H9 (cell line): Measurements from ENCODE around the gene CNDP1. TPM values are rescaled to one million over a fixed set of nuclear protein-coding genes. Genes with fewer than 3 reads are reported as not detected.

ENCODE experiments used
- DNase-seq: peaks from one replicate; pipeline ENCODE4 v3.0.0-alpha.2; 2017
- H2AFZ ChIP-seq: one replicate; pipeline ENCODE4 v1.6.1; 2013; ENCODE audit warnings: mild to moderate bottlenecking, low read length, control low read depth, moderate library complexity
- H2AK5ac ChIP-seq: 2 replicates; pipeline ENCODE4 v1.6.1; 2013; ENCODE audit warnings: low read length, control low read depth, mixed read lengths; ENCODE audit not compliant: insufficient read length
- H2BK120ac ChIP-seq: one replicate; pipeline ENCODE4 v1.6.1; 2013; ENCODE audit warnings: low read depth, mild to moderate bottlenecking, low read length, control low read depth, inconsistent platforms; ENCODE audit not compliant: poor library complexity, severe bottlenecking
- H2BK12ac ChIP-seq: 2 replicates; pipeline ENCODE4 v1.6.1; 2013; ENCODE audit warnings: low read length, control low read depth, mixed read lengths, low read depth; ENCODE audit not compliant: insufficient read length
- H2BK15ac ChIP-seq: 2 replicates; pipeline ENCODE4 v1.6.1; 2013; ENCODE audit warnings: low read depth, low read length, control low read depth
- H2BK20ac ChIP-seq: one replicate; pipeline ENCODE4 v1.6.1; 2013; ENCODE audit warnings: low read depth, mild to moderate bottlenecking, low read length, control low read depth, inconsistent platforms; ENCODE audit not compliant: poor library complexity, severe bottlenecking
- H2BK5ac ChIP-seq: 2 replicates; pipeline ENCODE4 v1.6.1; 2013; ENCODE audit warnings: low read length, control low read depth, mixed read lengths; ENCODE audit not compliant: insufficient read length
- H3K14ac ChIP-seq: 2 replicates; pipeline ENCODE4 v1.6.1; 2013; ENCODE audit warnings: low read length, control low read depth; ENCODE audit not compliant: insufficient read depth
- H3K18ac ChIP-seq: 2 replicates; pipeline ENCODE4 v1.6.1; 2013; ENCODE audit warnings: low read depth, mild to moderate bottlenecking, mixed read lengths, low read length, control low read depth; ENCODE audit not compliant: insufficient read length
- H3K23ac ChIP-seq: 2 replicates; pipeline ENCODE4 v1.6.1; 2013; ENCODE audit warnings: low read length, control low read depth, mixed read lengths, low read depth; ENCODE audit not compliant: insufficient read length
- H3K23me2 ChIP-seq: 2 replicates; pipeline ENCODE4 v1.6.1; 2013; ENCODE audit warnings: low read depth, mild to moderate bottlenecking, mixed read lengths, low read length, control low read depth; ENCODE audit not compliant: insufficient read length, poor library complexity, severe bottlenecking
- H3K27ac ChIP-seq: 2 replicates; pipeline ENCODE4 v1.5.1; 2013; ENCODE audit warnings: low read length, control low read depth, mixed read lengths, low read depth; ENCODE audit not compliant: insufficient read length
- H3K27me3 ChIP-seq: 2 replicates; pipeline ENCODE4 v1.6.1; 2013; ENCODE audit warnings: low read length, control low read depth, inconsistent platforms; ENCODE audit not compliant: insufficient read depth
- H3K4ac ChIP-seq: 2 replicates; pipeline ENCODE4 v1.6.1; 2013; ENCODE audit warnings: low read depth, mild to moderate bottlenecking, control low read depth, inconsistent platforms, low read length, moderate library complexity
- H3K4me1 ChIP-seq: 2 replicates; pipeline ENCODE4 v1.6.1; 2013; ENCODE audit warnings: low read length, control low read depth, inconsistent platforms; ENCODE audit not compliant: insufficient read depth
- H3K4me2 ChIP-seq: 2 replicates; pipeline ENCODE4 v1.6.1; 2013; ENCODE audit warnings: low read length, control low read depth, mixed read lengths; ENCODE audit not compliant: insufficient read length, insufficient read depth
- H3K56ac ChIP-seq: 2 replicates; pipeline ENCODE4 v1.6.1; 2013; ENCODE audit warnings: low read depth, mild to moderate bottlenecking, mixed read lengths, low read length, control low read depth; ENCODE audit not compliant: insufficient read length
- H3K79me1 ChIP-seq: 2 replicates; pipeline ENCODE4 v1.6.1; 2013; ENCODE audit warnings: low read depth, mild to moderate bottlenecking, moderate library complexity, low read length, control low read depth, inconsistent platforms; ENCODE audit not compliant: insufficient read depth, poor library complexity, severe bottlenecking
- H3K79me2 ChIP-seq: 2 replicates; pipeline ENCODE4 v1.6.1; 2013; ENCODE audit warnings: low read length, control low read depth, inconsistent platforms; ENCODE audit not compliant: insufficient read depth
- H3K9ac ChIP-seq: 2 replicates; pipeline ENCODE4 v1.6.1; 2013; ENCODE audit warnings: low read length, control low read depth, mixed read lengths; ENCODE audit not compliant: insufficient read length; ENCODE audit errors: extremely low read depth
- H3K9me3 ChIP-seq: one replicate; pipeline ENCODE4 v1.6.1; 2013; ENCODE audit warnings: low read depth, low read length, inconsistent platforms; ENCODE audit not compliant: control insufficient read depth
- H3T11ph ChIP-seq: one replicate; pipeline ENCODE4 v1.6.1; 2013; ENCODE audit warnings: mild to moderate bottlenecking, low read length, control low read depth, inconsistent platforms
- H4K20me1 ChIP-seq: one replicate; pipeline ENCODE4 v1.6.1; 2013; ENCODE audit not compliant: control insufficient read depth, insufficient read length, insufficient read depth
- H4K5ac ChIP-seq: 2 replicates; pipeline ENCODE4 v1.6.1; 2013; ENCODE audit warnings: low read depth, mild to moderate bottlenecking, mixed read lengths, low read length, control low read depth; ENCODE audit not compliant: insufficient read length
- H4K8ac ChIP-seq: replicated peaks from 2 replicates; pipeline ENCODE4 v1.6.1; 2013; ENCODE audit warnings: low read length, control low read depth, mixed read lengths, low read depth; ENCODE audit not compliant: insufficient read length
- H4K91ac ChIP-seq: 2 replicates; pipeline ENCODE4 v1.6.1; 2013; ENCODE audit warnings: low read depth, mild to moderate bottlenecking, moderate library complexity, mixed read lengths, low read length, control low read depth; ENCODE audit not compliant: insufficient read length
- H3K27ac Mint-ChIP-seq, 3 experiments: 2 replicates in 2 of 3; 3 replicates in 1 of 3; pipeline ENCODE4 v1.8.0; 2020 to 2021; ENCODE audit warnings: mixed read lengths in 3 of 3, mild to moderate bottlenecking in 1 of 3, moderate library complexity in 1 of 3
- H3K27me3 Mint-ChIP-seq: 2 replicates; pipeline ENCODE4 v1.8.0; 2021; ENCODE audit warnings: low read depth, mild to moderate bottlenecking, moderate library complexity, mixed read lengths
- H3K36me3 Mint-ChIP-seq, 3 experiments: 2 replicates in 2 of 3; 3 replicates in 1 of 3; pipeline ENCODE4 v1.8.0; 2020 to 2021; ENCODE audit warnings: low read depth in 3 of 3, mixed read lengths in 3 of 3; ENCODE audit not compliant: insufficient read depth in 1 of 3
- H3K4me1 Mint-ChIP-seq, 2 experiments: 2 replicates each; pipeline ENCODE4 v1.8.0; 2020; ENCODE audit warnings: mixed read lengths in 2 of 2
- H3K4me3 Mint-ChIP-seq, 2 experiments: 2 replicates in 1 of 2; 3 replicates in 1 of 2; pipeline ENCODE4 v1.8.0; 2020 to 2021; ENCODE audit warnings: mild to moderate bottlenecking in 2 of 2, mixed read lengths in 2 of 2, moderate library complexity in 1 of 2
- H3K9me3 Mint-ChIP-seq, 2 experiments: 2 replicates in 1 of 2; 3 replicates in 1 of 2; pipeline ENCODE4 v1.8.0; 2020; ENCODE audit warnings: mild to moderate bottlenecking in 2 of 2, mixed read lengths in 2 of 2, moderate library complexity in 1 of 2
- CTCF ChIP-seq: fragments of 200-600 bp; sonication (generic); conservative IDR thresholded peaks from 3 replicates; pipeline ENCODE4 v1.8.0; 2021; ENCODE audit warnings: antibody characterized with exemption, mild to moderate bottlenecking
- WGBS: extraction: QIAGEN DNeasy Blood & Tissue Kit; methylation state at CpG from one replicate; pipeline ENCODE4 v1.1.7; 2013; ENCODE audit warnings: missing lambda C conversion rate, low lambda C conversion rate, mixed read lengths; ENCODE audit not compliant: insufficient read length; ENCODE audit errors: extremely low coverage; 5-methylcytosine and 5-hydroxymethylcytosine counted together
- total RNA-seq: library from RNA; stranded (reverse); gene quantifications from 2 replicates; pipeline ENCODE4 v1.2.1, GENCODE V29; 2021

CNDP1 gene
- total RNA-seq, 1 experiment from 2014 or later: not detected

GRCh38 chr18:74625157-74625556 is 90.9 kb downstream of the CNDP1 start:
- H4K8ac ChIP-seq: no peak overlapping the region
- H3K23me2 ChIP-seq: no peaks in the 10 kb centered on the region
- H3K4me3 Mint-ChIP-seq: no peak overlapping the region
- no peaks in the 10 kb centered on the region for H3K27me3 Mint-ChIP-seq
- H3K79me1 ChIP-seq: no peaks in the 10 kb centered on the region
- H3K56ac ChIP-seq: no peak overlapping the region
- no peak overlapping the region for H2AK5ac ChIP-seq
- H3K9me3 Mint-ChIP-seq: no peaks in the 10 kb centered on the region
- no peak overlapping the region for H2BK20ac ChIP-seq
- H3K4me2 ChIP-seq: no peak overlapping the region
- DNase-seq: no peak
- no CpG with 5 or more reads among the region's 5 CpGs for WGBS
- no peaks in the 10 kb centered on the region for H3K36me3 Mint-ChIP-seq
- no peak overlapping the region for H3K14ac ChIP-seq
- no peak overlapping the region for H3K23ac ChIP-seq
- no peak overlapping the region for H4K5ac ChIP-seq
- H3K27ac ChIP-seq: no peak overlapping the region
- no peak overlapping the region for H2BK120ac ChIP-seq
- no peaks in the 10 kb centered on the region for H3K9me3 ChIP-seq
- H2AFZ ChIP-seq: no peak overlapping the region
- no peak overlapping the region for H3K27ac Mint-ChIP-seq
- H4K91ac ChIP-seq: no peak overlapping the region
- H3K4me1 Mint-ChIP-seq: peaks cover 0 to 3% of the 10 kb centered on the region in 2 experiments; a peak in 2 of 4 replicates
- no peak overlapping the region for H3T11ph ChIP-seq
- no peak overlapping the region for H2BK5ac ChIP-seq
- no peaks in the 10 kb centered on the region; the same call in 1 of the 2 replicates for H3K79me2 ChIP-seq
- H2BK12ac ChIP-seq: no peak overlapping the region
- peaks cover 5% of the 10 kb centered on the region; the same call in 1 of the 2 replicates for H3K4me1 ChIP-seq
- no peak for TF ChIP-seq CTCF
- no peaks in the 10 kb centered on the region for H3K27me3 ChIP-seq
- H3K4ac ChIP-seq: no peak overlapping the region
- no peak overlapping the region for H3K18ac ChIP-seq
- H3K9ac ChIP-seq: no peak overlapping the region
- no peak overlapping the region for H2BK15ac ChIP-seq
- H4K20me1 ChIP-seq: no peaks in the 10 kb centered on the region
